K562 (cell line): ENCODE measurements around the gene ZNF557. TPM values are rescaled to one million over a fixed set of nuclear protein-coding genes. Genes with fewer than 3 reads are reported as not detected.

ENCODE experiments used
- C11orf30 ChIP-seq: fragments of 450-650 bp; IDR thresholded peaks from 2 replicates; pipeline ENCODE4 v1.6.1; 2016; ENCODE audit warnings: low read depth, mild to moderate bottlenecking
- CBFB ChIP-seq: sonication (generic); formaldehyde crosslinking; IDR thresholded peaks from 2 replicates; pipeline ENCODE4 v1.4.0; 2020; ENCODE audit warnings: mild to moderate bottlenecking, missing genetic modification reagents
- CBX1 ChIP-seq: sonication (generic); IDR thresholded peaks from 2 replicates; pipeline ENCODE4 v1.6.1; 2016; ENCODE audit warnings: antibody characterized with exemption, low read depth, mild to moderate bottlenecking
- CREB1 ChIP-seq, 2 experiments: sonication (generic) in 1 of 2; formaldehyde crosslinking in 1 of 2; IDR thresholded peaks; 2 replicates each; pipeline versions ENCODE4 v1.6.1 to v1.8.0; 2012 to 2022; ENCODE audit warnings: inconsistent platforms in 1 of 2, mild to moderate bottlenecking in 1 of 2, missing genetic modification reagents in 1 of 2, moderate library complexity in 1 of 2
- MAFK ChIP-seq: IDR thresholded peaks from 2 replicates; pipeline ENCODE4 v1.6.1; 2011; ENCODE audit warnings: low read length, improper control_type of control experiment
- MAZ ChIP-seq, 2 experiments: fragments of 450-650 bp in 1 of 2; sonication (generic) in 1 of 2; formaldehyde crosslinking; IDR thresholded peaks in 1 of 2; conservative IDR thresholded peaks in 1 of 2; 2 replicates each; pipeline versions ENCODE4 v1.4.0 to v1.5.0; 2020; ENCODE audit warnings: mild to moderate bottlenecking in 1 of 2, missing genetic modification reagents in 1 of 2
- MLLT1 ChIP-seq, 2 experiments: fragments of 450-650 bp; IDR thresholded peaks; 2 replicates each; pipeline ENCODE4 v1.6.1; 2016
- NR3C1 ChIP-seq: sonication (generic); formaldehyde crosslinking; IDR thresholded peaks from 2 replicates; pipeline ENCODE4 v1.8.1; 2022; ENCODE audit warnings: missing genetic modification reagents
- PCBP1 ChIP-seq: fragments of 200-400 bp; formaldehyde crosslinking; IDR thresholded peaks from 2 replicates; pipeline ENCODE4 v1.6.1; 2018; ENCODE audit warnings: mild to moderate bottlenecking, low read depth, low read length; ENCODE audit not compliant: poor library complexity, severe bottlenecking
- SAFB ChIP-seq: fragments of 200-400 bp; formaldehyde crosslinking; IDR thresholded peaks from 2 replicates; pipeline ENCODE4 v1.6.1; 2017; ENCODE audit warnings: low read depth, low read length, borderline replicate concordance
- SIX5 ChIP-seq, 2 experiments: IDR thresholded peaks; 2 replicates each; pipeline ENCODE4 v1.6.1; 2011; ENCODE audit warnings: low read length in 2 of 2, borderline replicate concordance in 1 of 2, low read depth in 1 of 2, mild to moderate bottlenecking in 1 of 2, moderate library complexity in 1 of 2; ENCODE audit not compliant: insufficient read depth in 1 of 2
- TAL1 ChIP-seq: fragments of 450-650 bp; IDR thresholded peaks from 2 replicates; pipeline ENCODE4 v1.6.1; 2016; ENCODE audit warnings: mild to moderate bottlenecking
- TCF7L2 ChIP-seq: fragments of 150-350 bp; IDR thresholded peaks from 2 replicates; pipeline ENCODE4 v1.6.1; 2016; ENCODE audit warnings: low read depth, mild to moderate bottlenecking, low read length, moderate library complexity
- ZC3H8 ChIP-seq: fragments of 450-650 bp; IDR thresholded peaks from 2 replicates; pipeline ENCODE4 v1.6.1; 2017
- ZNF146 ChIP-seq: IDR thresholded peaks from one replicate; pipeline ENCODE4 v1.6.1; 2018; ENCODE audit warnings: missing compliant biosample characterization; ENCODE audit not compliant: unreplicated experiment
- ZNF583 ChIP-seq: fragments of 250-450 bp; sonication (Bioruptor Pico); IDR thresholded peaks from 2 replicates; pipeline ENCODE4 v1.4.0; 2020
- polyA plus RNA-seq, 8 experiments: library from polyadenylated mRNA; depleted of rRNA in 4 of 8; stranded (reverse) in 5 of 8; unstranded in 3 of 8; fragments of >200 nt; fragmentation: Nextera tagmentation in 2 of 8; fragmentation: Illumina TruSeq in 1 of 8; extraction: Ambion mirVana in 2 of 8; extraction: Trizol in 1 of 8; gene quantifications; 2 replicates each; pipeline versions ENCODE4 v1.2.1 to v1.2.3, GENCODE V29; 2011 to 2014; ENCODE audit warnings: inconsistent platforms in 1 of 8, missing spikeins in 1 of 8
- total RNA-seq, 7 experiments: library from RNA; depleted of rRNA in 6 of 7; stranded (reverse); fragments of >200 nt in 6 of 7; fragmentation: Illumina TruSeq in 2 of 7; extraction: Trizol in 2 of 7; gene quantifications; 2 replicates each; pipeline versions ENCODE4 v1.2.1 to v1.2.3, GENCODE V29; 2011 to 2021; ENCODE audit warnings: low replicate concordance in 1 of 7
- TF ChIP-seq, protein P1 (sequence below): fragments of 450-650 bp; IDR thresholded peaks from 2 replicates; pipeline ENCODE4 v1.6.1; 2016; ENCODE audit warnings: borderline replicate concordance
- TF ChIP-seq, protein P2 (sequence below): fragments of 250-450 bp; sonication (Bioruptor Pico); IDR thresholded peaks from 2 replicates; pipeline ENCODE4 v1.5.0; 2020; ENCODE audit warnings: mild to moderate bottlenecking, borderline replicate concordance
- TF ChIP-seq, protein P3 (sequence below), 2 experiments: fragments of 450-650 bp; conservative IDR thresholded peaks; 2 replicates each; pipeline ENCODE4 v1.6.1; 2017; ENCODE audit warnings: mild to moderate bottlenecking in 2 of 2, moderate library complexity in 2 of 2

ZNF557 gene
- total and polyA plus RNA-seq, 9 of the 15 experiments (the other 6 are each of a cell fraction or from before 2014, with no cell fraction given): 2.2 to 6.6 (median 4.4) TPM

- TF ChIP-seq TCF7L2: no peak
- TF ChIP-seq MLLT1 (IDR thresholded peaks at IDR 0.05): no peak
- TF ChIP-seq MAZ (CRISPR knock-in tag; conservative IDR thresholded peaks at IDR 0.05 in 1 of 2, IDR thresholded peaks at IDR 0.05 in 1 of 2): peak; percentile 51 to 59
- TF ChIP-seq TAL1: no peak
- peak; percentile 16; the same call in 1 of the 2 replicates for TF ChIP-seq CREB1 (IDR thresholded peaks at IDR 0.05)
- peak; percentile 43; the same call in 1 of the 2 replicates for TF ChIP-seq CREB1 (CRISPR knock-in tag; IDR thresholded peaks at IDR 0.05)
- TF ChIP-seq ZC3H8: no peak
- TF ChIP-seq, protein P1, sequence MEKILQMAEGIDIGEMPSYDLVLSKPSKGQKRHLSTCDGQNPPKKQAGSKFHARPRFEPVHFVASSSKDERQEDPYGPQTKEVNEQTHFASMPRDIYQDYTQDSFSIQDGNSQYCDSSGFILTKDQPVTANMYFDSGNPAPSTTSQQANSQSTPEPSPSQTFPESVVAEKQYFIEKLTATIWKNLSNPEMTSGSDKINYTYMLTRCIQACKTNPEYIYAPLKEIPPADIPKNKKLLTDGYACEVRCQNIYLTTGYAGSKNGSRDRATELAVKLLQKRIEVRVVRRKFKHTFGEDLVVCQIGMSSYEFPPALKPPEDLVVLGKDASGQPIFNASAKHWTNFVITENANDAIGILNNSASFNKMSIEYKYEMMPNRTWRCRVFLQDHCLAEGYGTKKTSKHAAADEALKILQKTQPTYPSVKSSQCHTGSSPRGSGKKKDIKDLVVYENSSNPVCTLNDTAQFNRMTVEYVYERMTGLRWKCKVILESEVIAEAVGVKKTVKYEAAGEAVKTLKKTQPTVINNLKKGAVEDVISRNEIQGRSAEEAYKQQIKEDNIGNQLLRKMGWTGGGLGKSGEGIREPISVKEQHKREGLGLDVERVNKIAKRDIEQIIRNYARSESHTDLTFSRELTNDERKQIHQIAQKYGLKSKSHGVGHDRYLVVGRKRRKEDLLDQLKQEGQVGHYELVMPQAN: peak; percentile 94
- TF ChIP-seq, protein P2, sequence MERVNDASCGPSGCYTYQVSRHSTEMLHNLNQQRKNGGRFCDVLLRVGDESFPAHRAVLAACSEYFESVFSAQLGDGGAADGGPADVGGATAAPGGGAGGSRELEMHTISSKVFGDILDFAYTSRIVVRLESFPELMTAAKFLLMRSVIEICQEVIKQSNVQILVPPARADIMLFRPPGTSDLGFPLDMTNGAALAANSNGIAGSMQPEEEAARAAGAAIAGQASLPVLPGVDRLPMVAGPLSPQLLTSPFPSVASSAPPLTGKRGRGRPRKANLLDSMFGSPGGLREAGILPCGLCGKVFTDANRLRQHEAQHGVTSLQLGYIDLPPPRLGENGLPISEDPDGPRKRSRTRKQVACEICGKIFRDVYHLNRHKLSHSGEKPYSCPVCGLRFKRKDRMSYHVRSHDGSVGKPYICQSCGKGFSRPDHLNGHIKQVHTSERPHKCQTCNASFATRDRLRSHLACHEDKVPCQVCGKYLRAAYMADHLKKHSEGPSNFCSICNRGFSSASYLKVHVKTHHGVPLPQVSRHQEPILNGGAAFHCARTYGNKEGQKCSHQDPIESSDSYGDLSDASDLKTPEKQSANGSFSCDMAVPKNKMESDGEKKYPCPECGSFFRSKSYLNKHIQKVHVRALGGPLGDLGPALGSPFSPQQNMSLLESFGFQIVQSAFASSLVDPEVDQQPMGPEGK: no peak
- TF ChIP-seq, protein P3, sequence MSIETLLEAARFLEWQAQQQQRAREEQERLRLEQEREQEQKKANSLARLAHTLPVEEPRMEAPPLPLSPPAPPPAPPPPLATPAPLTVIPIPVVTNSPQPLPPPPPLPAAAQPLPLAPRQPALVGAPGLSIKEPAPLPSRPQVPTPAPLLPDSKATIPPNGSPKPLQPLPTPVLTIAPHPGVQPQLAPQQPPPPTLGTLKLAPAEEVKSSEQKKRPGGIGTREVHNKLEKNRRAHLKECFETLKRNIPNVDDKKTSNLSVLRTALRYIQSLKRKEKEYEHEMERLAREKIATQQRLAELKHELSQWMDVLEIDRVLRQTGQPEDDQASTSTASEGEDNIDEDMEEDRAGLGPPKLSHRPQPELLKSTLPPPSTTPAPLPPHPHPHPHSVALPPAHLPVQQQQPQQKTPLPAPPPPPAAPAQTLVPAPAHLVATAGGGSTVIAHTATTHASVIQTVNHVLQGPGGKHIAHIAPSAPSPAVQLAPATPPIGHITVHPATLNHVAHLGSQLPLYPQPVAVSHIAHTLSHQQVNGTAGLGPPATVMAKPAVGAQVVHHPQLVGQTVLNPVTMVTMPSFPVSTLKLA (conservative IDR thresholded peaks at IDR 0.05): peak; percentile 82 to 93
- peak; percentile 87 for TF ChIP-seq C11orf30
- TF ChIP-seq SAFB: no peak
- no peak for TF ChIP-seq MAFK
- TF ChIP-seq PCBP1: peak; percentile 75
- no peak for TF ChIP-seq ZNF146
- no peak for TF ChIP-seq ZNF583 (CRISPR knock-in tag)
- no peak for TF ChIP-seq CBFB (CRISPR knock-in tag)
- peak in 1 of 2 experiments; percentile 4; a peak in 1 of 4 replicates for TF ChIP-seq SIX5 (IDR thresholded peaks at IDR 0.05; ENCODE audit: borderline replicate concordance in 1 of 2, insufficient read depth in 1 of 2, low read depth in 1 of 2, low read length in 2 of 2)
- TF ChIP-seq NR3C1 (CRISPR knock-in tag): no peak
- peak; percentile 70; the same call in 1 of the 2 replicates for TF ChIP-seq CBX1
These were observed at the start of gene ZNF557 (continued) for GRCh38 chr19:7069042-7069903.
